TTC549 (cell line): Measurements from ENCODE around the gene DZANK1.
"Not testable (repeated sequence)": the region's sequence is repeated elsewhere in the genome, so short reads cannot be mapped to it uniquely, and the experiment has no call there.

ENCODE experiments used
- FAIRE-seq: peaks from 2 replicates; lab custom pipeline; 2012; peaks lifted over from hg19 to GRCh38; lab: Jason Lieb, UNC

The DZANK1 gene

DNA sequence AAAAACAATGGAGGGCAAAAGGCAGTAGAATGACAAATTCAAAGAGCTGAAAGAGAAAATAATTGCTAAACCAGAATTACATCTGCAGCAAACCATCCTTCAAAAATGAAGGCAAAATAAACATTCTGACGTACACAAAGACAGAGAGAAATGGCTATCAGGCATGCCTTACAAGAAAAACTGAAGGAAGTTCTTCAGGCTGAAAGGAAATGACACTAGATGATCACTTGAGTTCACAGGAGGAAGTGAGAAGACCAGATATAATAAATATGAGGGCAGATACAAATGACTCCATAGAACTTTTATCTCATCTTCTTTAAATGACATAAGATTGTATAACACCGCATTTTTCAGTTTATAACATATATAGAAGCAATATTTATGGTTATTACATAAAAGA, 30.0 kb downstream of the DZANK1 start:
- no peak for FAIRE-seq

DNA sequence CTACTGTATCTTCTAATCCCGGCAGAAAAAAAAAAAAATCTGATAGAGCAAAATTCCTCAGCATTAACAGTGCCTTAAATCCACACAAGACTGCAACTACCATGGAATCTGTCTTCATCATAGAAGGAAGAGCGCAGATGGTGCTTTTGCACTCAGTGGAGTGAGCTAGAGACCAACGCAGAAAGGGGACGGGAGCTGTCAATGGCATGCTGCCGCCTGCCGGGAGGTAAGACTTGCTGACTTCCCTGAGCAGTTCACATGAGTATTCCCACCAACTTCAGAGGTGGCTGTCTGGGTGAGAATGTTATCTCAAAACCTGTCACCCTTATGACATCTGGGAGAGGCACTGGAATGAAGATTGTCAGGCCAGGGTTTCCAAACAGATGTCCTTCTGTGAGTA, 35.6 kb downstream of the DZANK1 start:
- no peak for FAIRE-seq

DNA sequence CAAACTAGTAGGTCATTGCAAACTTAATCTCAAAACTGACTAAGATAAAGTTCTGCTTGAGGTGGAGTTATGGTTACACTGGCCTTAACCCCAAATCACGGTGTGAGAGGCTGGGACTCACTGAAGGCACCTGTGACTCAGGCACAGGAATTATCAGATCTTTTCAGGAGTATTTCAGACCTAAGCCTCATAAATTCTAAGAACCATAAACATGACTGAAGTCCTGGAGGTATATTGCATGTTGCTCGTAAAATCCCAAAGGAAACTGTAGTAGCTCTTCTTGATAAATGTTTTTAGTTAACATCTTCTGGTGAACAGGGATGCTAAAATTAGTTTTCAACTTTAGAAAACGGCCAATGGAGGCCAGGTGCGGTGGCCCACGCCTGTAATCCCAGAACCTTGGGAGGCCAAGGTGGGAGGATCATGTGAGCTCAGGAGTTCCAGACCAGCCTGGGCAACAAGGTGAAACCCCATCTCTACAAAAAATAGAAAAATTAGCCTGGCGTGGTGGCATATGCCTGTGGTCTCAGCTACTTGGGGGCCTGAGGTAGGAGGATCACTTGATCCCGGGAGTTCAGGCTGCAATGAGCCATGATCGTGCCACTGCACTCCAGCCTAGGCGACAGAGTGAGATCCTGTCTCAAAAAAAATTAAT, 36.5 kb downstream of the DZANK1 start:
- FAIRE-seq: no peak

DNA sequence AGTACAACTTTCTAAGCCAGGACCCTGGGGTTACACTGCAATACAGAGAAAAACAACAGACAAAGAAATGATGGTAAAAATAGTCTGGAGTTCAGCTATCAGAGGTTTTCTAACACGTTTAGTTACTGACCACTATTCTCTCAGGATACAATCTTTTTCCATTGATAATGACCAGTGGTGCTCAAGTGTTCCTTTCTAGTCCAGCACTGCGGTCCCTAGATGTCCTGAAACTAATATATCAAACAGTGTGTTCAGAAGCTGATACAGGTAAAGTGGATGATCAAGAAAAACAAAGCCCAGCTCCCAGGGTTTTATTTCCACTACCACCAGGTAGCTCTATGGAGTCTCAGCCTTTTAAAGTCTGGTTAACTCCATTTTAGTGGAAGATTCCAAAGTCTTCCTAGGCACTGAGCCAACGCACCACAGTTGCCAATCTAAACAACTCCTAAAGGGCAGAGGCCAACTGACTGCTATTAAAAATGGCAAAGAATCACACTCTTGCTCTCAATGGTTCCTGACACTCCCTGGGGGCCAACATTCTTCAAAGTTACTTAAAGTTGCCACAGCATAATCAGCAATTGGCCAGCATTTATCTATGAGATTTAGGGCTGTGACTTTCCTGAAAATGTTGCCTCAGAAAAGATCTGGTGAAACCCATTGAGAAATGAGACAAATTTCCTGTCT, 38.2 kb downstream of the DZANK1 start:
- FAIRE-seq: no peak

DNA sequence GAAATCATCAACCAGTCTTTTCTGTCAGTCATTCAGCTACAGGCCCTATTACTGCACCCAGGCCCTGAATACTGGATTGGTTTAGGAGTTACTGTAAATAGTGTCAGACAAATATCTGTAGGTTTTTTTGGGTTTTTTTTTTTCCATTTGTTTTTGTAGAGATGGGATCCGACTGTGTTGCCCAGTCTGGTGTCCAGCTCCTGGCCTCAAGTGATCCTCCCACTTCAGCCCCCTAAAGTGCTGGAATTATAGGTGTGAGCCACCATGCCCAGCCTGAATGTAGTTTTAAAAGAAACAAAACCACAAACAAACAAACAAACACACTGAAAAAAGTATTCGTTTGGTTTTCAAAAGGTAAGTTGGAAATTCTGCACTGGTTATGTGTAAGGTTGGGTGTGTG, 39.6 kb downstream of the DZANK1 start:
- FAIRE-seq: no peak

DNA sequence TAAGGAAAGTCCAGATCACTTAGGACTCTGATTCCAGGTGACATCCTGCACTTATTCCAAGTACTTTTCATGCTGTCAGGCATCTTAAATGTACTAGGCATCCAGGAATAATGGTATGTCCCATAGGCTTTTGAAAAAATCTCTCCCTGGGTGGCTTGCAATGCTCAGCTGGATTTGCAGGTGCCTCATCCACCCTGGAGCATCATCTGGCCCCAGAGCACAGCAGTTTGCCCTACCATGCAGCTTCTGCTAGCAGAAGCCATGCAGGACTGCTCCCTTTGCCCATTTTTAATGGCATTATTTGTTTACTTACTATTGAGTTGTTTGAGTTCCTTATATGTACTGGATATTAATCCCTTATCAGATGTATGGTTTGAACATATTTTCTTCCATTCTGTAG, 45.2 kb downstream of the DZANK1 start:
- no peak for FAIRE-seq

DNA sequence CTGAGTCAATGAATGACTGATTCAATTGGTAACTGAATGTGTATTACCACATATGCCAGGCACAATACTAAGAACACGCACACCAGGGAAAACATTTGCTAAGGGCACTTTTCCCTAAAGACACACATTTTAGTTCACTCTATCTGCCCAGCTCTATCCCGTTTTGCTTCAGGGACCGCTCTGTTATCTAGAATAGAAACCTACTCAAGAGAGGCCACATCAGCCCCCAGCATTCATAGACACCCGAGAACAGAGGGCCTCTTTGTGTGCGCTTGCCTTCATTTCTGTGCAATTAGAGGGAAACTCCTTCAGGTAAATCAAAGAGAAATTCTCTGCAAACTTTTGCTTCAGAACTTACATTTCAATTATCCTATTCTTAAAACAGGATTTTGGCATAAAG, 50.3 kb downstream of the DZANK1 start:
- FAIRE-seq: no peak

DNA sequence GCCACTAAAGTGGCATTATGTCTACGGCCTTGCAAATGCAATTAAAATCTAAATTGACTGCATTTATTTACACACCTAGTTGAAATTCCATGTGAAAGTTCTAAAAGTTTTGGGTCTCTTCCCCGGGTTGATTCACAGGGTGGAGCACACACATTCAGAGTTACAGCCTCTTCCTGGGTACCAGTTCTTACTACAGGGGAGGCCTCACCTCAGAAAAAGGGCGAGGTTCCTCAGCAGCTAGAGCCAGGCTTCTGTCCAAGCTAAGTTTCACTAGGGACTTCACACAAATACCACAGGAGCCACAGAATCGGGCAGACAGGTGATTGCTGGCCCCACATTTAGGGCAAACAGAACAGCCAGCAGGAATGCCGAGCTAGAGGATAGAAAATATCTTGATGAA, 52.7 kb downstream of the DZANK1 start:
- no peak for FAIRE-seq

DNA sequence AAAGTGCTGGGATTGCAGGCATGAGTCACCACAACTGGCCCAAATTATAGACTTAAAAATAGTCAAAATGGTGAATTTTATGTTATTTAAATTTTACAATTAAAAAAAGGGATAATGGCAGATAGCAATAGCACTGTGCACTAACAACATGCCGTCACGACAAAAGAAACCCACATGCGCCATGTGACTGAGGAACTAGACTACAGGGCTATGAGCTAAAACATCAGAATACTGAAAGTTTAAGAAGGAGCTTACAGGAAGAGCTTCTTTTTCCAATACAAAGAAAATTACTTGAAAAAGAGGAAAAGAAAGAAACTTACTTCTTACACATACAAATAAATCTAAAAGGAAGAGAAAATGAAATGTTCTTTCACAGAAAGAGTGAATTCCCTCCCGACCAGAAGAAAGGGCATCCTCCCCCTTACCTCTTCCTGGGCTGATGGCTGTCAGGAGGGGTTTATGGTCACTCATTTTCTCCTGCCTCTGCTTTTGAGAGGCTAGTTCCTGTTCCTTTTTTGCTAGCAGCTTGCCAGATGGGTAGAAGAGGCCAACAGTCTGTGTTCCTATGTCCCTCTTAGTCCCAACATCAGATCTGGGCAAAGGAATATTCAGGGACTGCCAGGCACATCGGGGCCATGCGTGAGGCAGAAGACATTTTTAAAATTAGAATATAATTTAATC, 54.5 kb downstream of the DZANK1 start:
- no peak for FAIRE-seq

DNA sequence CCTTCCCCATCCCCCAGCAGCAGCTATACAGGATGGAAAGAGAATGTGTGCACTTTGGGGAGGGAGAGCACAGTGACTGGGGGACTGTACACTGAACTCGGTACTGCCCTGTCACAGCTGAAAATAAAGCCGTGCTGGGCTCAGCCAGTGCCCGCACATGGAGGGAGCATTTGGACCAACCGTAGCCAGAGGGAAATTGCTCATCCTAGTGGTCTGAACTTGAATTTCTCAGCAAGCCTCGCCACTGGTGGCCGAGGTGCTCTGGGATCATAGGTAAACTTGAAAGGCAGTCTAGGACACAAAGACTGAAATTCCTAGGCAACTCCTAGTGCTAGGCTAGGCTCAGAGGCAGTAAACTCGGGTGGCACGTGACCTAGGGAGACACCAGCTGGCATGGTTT, 61.0 kb downstream of the DZANK1 start:
- FAIRE-seq: no peak

DNA sequence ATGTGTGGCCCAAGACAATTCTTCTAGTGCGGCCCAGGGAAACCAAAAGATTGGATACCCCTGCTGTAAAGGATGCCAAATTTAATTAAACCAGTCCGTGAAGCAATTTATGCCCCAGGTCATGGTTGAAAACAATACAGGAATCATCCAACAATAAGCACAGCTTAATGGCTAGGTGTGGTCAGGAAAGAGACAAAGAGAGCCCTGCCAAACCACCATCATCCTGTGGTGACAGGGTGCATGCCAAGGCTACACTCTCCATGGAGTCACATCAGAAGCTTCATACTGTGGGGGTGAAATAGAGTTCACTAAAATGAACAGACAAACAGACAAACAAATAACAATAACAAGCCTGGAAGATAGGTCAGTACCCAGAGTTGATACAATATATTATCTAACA, 62.7 kb downstream of the DZANK1 start:
- FAIRE-seq: no peak

DNA sequence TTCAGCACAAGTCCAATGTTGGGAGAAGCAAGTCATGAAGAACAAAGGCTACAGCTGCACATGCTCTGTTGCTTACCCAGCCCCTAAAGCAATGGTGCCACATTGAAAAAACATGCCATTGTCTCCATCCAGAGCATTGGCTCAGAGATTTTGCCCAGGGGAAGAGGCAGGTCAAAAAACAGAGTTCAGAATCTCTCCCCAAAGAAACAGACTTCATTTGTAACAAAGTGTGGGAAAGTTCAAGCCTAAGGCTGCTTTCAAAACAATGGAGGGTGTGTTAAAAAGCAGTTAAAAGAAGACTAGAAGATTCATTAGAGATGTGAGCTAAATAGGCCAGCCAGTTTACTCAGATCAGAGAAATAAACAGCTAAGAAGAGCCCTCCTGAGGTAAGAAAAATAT, 63.6 kb downstream of the DZANK1 start:
- no peak for FAIRE-seq

DNA sequence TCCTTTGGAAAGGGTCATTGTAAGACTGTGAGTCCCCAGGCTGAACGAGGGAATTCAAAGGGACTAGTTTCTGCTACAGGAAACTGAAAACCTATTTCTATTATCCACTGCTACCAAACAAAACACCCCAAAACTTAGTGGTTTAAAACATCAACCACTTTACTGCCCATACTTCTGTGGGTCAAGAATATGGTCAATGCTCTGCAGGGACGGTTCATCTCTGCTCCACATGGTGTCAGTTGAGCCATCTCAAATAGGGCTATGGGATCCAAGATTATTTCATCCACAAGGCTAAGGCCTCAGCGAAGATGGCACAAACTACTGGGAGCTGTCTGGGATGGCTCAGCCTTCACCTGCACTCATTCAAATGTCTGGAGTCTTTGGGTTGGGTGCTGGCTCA, 65.5 kb downstream of the DZANK1 start:
- no peak for FAIRE-seq

DNA sequence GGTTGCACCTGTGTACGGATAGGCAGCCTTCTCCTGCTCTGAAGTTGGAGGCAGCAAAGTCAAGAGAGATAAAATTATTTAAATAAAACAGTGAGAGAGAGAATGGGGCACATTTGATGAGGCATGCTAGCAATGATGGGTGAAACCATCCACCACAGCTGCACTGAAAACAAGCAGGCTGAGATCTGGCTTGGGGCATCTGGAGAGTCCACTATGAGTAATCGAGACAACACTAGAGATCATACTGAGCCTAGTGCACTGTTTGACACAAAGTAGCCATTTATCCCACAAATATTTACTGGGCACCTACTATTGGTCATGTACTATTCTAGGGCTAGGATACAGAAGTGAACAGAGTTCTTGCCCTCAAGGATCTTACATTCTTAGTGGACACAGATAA, 66.4 kb downstream of the DZANK1 start:
- FAIRE-seq: no peak

DNA sequence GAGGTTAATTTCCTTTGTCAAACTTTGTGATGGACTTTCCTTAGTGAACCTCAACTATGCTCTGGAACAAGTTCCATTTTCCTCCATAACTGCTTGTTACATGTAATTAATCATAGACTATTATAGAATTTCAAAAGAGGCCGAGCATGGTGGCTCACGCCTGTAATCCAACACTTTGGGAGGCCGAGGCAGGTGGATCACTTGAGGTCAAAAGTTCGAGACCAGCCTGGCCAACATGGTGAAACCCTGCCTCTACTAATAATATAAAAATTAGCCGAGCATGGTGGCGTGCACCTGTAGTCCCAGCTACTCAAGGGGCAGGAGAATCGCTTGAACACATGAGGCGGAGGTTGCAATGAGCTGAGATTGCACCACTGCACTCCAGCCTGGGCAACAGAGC, 68.1 kb downstream of the DZANK1 start:
- not testable (repeated sequence) for FAIRE-seq

DNA sequence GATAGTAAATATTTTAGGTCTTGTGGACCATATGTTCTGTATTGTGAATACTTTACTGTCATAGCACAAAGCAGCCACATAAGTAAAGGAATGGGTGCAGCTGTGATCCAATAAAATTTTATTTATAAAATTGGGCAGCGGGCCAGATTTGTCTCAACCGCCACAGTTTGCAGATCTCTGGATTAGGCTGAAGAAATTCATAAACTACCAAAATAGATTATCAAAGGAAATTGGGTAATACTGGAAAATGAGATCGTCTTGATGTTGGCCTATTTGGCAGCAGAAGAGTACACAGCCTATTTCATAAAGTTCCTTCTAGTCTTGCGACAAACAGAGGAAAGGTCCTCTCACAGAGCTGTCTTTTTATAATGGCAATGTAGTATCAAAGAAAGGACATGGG, 69.8 kb downstream of the DZANK1 start:
- no peak for FAIRE-seq

DNA sequence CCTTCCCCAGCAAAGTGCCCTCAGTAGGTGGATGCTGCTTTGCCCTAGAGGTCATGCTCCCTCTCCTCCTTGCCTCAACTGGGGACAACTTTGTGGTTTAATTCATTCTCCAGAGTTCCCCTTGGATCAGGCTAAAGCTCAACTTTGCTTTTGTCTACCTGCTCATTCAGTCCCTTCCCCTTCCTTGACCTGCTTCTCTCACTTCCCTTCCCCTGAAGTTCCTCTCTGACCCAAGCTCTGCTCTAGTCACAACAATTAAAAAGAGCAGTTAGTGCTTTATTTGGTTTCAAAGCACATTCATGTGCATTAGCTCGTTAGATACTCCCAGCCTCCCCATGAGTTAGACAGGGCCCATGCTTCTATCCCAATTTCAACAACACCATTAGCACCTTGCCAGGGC, 71.3 kb downstream of the DZANK1 start:
- FAIRE-seq: no peak

DNA sequence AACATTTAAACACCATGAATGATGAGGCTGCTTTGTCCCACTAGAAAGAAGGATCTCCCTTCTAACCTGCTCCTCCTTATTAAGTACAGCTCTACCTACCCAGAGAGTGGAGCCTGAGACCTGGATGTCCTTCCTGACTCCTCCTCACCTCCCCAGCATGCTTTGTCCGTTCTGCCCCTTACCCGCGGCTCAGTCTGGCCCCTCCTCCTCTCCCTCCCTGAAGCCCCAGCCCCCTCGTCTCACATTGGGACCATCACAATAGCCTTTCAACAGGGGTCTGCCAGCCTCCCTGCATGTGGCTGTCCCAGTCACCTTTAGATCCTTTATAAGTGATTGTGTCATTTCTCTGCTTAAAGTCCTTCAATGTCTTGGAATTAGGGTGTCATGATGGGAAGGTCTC, 72.5 kb downstream of the DZANK1 start:
- FAIRE-seq: no peak

DNA sequence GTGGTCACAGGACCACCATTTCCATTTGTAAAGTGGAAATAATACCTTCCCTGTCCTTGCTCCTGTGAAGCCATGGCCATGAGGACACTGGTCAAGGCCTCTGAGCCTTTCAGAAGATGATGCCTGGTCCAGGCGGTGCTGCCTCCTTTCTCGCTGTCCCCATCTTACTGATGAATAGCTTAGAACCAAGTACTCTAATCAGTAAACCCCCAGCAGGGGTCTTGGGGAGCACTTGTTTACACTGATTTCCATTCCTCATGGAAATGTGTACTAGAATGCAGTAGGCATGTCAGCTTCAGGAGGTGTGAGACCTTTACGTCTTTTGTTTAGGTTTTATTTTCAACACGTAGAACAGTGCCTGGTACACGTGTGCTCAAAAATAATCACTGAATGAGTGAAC, 75.1 kb downstream of the DZANK1 start:
- no peak for FAIRE-seq

DNA sequence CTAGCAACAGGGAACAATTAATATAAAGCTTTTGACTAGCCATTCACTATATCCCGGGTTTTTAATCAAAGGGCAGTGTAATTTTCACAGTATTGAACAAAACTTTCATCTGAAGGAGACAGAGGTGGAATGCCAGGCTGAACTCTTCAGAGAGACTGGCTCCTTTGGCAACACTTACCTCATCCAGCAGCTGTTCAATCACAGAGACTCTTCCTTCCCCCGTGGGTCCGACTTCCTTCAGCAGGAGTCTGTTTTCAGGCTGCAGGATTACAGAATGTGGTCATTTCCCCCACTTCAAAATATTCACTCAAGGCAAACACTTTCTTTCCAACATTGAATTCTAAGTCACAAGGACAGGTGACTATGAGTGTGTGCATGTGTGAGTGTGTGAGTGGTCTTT, 76.6 kb downstream of the DZANK1 start:
- no peak for FAIRE-seq

DNA sequence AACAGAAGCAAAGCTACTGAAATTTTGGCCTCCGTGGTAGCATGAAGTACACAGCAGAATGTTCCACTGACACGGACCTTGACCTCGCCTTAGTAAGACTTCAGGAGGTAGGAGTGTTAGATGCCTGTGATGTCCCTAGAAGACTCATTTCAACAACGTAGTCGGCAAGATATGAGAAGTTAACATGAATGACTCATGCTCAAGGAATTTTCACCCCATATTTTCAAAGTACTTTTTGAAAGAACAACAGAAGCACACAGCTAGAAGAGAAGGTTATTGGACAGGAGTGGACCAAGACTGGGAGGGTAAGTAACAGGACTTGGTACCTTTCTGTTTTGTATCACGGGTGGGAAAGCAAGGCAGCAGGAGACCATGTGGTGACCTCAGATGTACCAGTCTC, 78.0 kb downstream of the DZANK1 start:
- FAIRE-seq: no peak

DNA sequence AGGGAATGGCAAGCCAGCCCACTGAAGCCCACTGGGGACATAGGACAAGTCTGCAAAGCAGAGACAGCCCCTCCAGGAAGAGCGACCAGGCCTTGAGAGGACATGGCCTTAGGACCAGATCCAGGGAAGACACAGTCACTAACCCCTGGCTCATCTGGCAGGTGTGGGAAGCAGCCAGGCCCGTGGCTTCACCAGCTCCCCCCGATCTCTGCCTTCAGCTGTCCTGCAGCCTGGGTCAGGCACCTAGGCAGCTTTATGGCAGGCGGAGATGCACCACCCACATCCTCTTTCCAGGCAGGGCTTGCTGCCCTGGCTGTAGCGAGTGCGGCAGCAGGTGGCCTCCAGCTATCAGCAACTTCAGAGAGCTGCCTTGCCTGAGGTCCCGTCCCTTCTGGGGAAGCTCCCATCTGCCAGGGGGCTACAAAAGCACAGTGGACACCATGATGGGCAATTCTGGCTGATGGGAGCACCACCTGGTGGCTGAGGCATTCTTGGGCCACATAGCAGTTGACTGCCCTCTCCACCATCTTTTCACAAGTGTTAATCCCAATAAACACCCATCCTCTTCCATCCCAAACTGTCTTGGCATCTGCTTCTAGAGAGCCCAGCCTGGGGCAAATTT, 85.8 kb downstream of the DZANK1 start:
- no peak for FAIRE-seq

DNA sequence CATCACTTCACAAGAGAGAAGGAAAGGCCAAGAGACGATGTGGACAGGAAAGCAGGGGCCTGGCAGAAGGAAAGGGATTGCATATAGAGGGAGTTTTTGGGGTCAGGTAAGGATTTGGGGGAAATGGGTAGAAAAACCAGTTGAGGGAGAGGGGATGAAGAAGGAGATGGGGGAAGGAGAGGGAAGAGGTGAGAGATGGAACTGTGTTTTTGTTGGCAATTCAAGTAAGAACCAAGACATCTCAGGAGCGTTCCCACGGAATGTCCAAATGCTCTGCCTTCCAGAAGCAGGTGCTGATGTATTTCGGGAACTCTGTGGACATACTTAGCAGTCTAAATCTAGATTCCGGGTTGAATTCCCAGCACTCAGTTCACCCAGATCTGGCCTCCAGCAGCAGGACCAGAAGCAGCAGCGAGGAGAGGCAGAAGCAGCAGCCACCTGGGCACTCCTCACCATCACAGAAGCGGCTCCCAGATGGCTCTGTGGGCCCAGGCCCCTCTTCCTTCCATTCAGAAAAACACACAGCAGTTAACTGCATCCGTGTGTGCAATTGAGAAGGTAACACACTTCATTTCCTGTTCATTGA, 88.8 kb downstream of the DZANK1 start:
- no peak for FAIRE-seq
